Measurements from ENCODE around the gene MTCH2.
A peak's percentile ranks its signal among the peaks of the same experiment; 100 is the strongest.
"Not testable (repeated sequence)": the region's sequence is repeated elsewhere in the genome, so short reads cannot be mapped to it uniquely, and the experiment has no call there.

Gene MTCH2

GRCh38 chr11:47642099-47642855, at the start of gene MTCH2:
Gene MTCH2, minus strand, starts transcription at chr11:47642559. Its CDS starts 94 bp downstream, at chr11:47642465.
- peak; percentile 94 for DNase-seq

GRCh38 chr11:47691979-47692378, 49.6 kb upstream of the MTCH2 start:
- no peak for DNase-seq

GRCh38 chr11:47689480-47689879, 47.1 kb upstream of the MTCH2 start:
- DNase-seq: no peak

DNA sequence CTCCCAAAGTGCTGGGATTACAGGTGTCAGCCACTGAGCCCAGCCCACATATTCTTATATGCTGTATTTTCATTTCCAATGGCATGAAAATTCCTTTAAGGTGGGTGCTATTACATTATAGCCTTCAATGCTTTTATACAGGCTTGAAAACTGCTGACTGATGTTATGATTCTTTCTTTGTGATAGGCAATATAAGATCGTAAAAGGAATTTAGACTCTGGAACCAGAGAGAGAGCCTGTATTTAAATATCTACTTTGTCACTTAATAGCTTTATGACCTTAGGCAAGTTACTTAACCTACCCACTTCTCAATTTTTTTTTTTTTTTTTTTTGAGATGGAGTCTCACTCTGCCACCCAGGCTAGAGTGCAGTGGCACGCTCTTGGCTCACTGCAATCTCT, 46.6 kb upstream of the MTCH2 start:
- no peak for DNase-seq

- no peak for DNase-seq
Observed at GRCh38 chr11:47688111-47688510, 45.8 kb upstream of the MTCH2 start.

DNA sequence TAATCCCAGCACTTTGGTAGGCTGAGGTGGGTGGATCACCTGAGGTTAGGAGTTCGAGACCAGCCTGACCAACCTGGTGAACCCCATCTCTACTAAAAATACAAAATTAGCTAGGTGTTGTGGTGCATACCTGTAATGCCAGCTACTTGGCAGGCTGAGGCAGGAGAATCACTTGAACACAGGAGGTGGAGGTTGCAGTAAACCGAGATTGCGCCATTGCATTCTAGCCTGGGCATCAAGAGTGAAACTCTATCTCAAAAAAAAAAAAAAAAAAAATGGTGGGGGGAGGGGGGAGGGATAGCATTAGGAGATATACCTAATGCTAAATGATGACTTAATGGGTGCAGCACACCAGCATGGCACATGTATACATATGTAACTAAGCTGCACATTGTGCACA, 44.3 kb upstream of the MTCH2 start:
- not testable (repeated sequence) for DNase-seq

GRCh38 chr11:47686151-47686550, 43.8 kb upstream of the MTCH2 start:
- no peak for DNase-seq

GRCh38 chr11:47675851-47676250, 33.5 kb upstream of the MTCH2 start:
- no peak for DNase-seq

DNA sequence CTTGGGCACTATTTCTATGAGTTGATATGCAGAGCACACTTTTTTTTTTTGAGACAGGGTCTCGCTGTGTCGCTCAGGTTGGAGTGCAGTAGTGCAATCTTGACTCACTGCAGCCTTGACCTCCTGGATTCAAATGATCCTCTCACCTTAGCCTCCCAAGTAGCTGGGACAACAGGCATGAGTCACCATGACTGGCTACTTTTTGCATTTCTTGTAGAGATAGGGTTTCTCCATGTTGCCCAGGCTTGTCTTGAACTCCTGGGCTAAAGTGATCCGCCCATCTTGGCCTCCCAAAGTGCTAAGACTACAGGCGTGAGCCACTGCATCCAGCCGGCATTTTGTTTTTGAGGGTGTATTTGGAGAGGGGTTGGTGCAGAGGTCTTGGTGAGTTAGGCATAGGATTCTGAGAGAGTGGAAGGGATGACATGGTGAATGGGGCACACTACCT, 29.9 kb upstream of the MTCH2 start:
- no peak for DNase-seq

- DNase-seq: no peak
Observed at GRCh38 chr11:47669856-47670255, 27.5 kb upstream of the MTCH2 start.

GRCh38 chr11:47668665-47669064, 26.3 kb upstream of the MTCH2 start:
- DNase-seq: no peak

- DNase-seq: no peak
Observed at GRCh38 chr11:47667555-47667954, 25.2 kb upstream of the MTCH2 start.

GRCh38 chr11:47667135-47667534, 24.8 kb upstream of the MTCH2 start:
- no peak for DNase-seq

- DNase-seq: not testable (repeated sequence)
Observed at GRCh38 chr11:47664936-47665335, 22.6 kb upstream of the MTCH2 start.

GRCh38 chr11:47661245-47661644, 18.9 kb upstream of the MTCH2 start:
- DNase-seq: no peak

DNA sequence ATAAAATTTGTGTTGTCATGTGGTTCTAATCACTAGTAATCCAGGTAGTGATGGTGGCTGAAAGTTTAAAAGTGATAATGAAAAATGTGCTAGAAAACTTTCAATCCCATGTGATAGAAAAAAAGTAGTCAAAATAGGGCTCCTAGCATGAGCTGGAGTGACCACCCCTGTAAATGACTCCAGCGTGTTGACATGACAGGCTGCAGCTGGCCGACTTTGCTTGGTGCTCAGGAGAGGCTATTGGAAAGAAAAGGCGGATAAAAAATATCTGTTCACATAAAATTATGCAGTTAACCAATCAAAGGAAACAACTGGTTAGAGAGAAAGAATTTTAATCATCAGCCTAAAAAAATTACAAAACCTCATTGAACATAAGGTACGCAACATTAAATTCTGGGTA, 16.9 kb upstream of the MTCH2 start:
- DNase-seq: no peak

DNA sequence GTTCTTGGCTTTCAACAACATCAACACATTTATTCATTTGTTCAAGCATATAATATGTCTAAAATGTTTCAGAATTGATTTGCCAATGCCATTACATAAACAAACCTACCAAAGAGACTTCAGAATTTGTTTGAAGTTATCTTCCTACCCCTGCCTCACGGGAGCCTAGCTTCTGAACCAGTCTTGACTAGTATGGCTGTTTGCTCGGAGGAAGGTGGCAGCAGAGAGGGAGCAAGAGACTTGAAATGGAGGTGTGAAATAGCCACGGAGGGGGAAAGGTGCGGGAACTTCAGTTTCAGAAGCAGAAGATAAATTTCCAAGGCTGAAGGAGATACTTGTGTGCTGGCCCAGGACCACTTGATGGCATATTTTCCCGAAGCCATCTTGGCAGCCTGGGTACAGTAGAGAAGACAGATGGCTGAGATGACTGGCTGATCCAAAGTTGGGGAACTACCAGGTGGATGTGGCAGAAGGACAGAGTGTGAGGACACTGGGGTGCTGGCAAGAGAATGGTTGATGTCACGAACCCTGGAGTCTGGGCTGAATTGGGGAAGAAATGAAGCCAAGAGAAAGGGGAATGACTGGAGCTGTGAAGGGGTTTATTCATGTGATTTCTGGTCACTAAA, 14.0 kb upstream of the MTCH2 start:
- DNase-seq: no peak

GRCh38 chr11:47651818-47652469, 9.6 kb upstream of the MTCH2 start:
- no peak for DNase-seq

DNA sequence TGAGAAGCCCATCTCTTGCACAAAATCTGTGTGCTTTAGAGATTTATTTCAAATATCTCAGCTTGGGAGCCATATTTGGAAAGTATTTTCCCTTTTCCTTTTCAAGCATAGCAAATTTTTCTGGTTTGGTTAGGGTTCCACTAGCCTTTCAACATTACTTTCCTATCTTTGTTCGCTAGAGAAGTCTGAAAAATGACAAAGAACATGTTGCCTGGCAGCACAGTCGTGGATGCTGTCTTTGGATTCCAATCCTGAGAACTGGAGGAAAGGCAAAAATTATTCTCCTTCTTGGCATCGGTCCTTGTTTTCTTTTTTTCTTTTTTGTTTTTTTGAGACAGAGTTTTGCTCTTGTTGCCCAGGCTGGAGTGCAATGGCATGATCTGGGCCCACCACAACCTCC, 6.9 kb upstream of the MTCH2 start:
- no peak for DNase-seq

DNA sequence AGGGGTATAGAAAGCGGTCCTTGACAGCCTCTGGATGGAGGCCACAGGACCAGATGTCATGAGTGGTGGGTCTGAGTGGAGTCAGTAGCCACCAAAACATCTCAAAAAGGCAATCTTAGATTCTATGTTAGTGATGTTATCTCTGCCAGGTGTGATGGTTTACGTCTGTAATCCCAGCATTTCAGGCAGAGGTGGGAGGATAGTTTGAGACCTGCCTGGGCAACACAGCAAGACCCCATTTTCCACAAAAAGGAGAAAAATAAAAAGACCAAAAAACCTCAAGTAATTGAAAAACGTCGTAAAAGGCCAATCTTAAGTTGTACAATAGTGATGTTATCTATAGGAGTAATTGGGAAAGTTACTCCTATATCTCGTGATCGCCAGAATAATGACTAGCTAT, 3.7 kb upstream of the MTCH2 start:
- no peak for DNase-seq

DNA sequence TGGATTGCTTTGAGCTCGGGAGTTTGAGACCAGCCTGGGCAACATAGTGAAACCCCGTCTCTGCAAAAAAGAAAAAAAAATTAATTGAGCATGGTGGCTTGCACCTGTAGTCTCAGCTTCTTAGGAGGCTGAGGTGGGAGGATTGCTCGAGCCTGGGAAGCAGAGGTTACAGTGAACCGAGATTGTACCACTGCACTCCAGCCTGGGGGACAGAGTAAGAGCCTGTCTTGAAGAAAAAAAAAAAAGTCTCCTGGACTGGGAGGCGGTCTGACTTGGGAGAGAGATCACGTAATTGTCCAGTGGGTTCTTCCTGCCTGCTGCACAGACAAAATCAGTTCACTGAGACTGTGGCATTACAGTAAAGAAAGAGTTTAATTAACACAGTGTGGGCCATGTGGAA, 3.1 kb upstream of the MTCH2 start:
- no peak for DNase-seq

GRCh38 chr11:47641600-47642098, 710 bp downstream of the MTCH2 start:
- no peak for DNase-seq

DNA sequence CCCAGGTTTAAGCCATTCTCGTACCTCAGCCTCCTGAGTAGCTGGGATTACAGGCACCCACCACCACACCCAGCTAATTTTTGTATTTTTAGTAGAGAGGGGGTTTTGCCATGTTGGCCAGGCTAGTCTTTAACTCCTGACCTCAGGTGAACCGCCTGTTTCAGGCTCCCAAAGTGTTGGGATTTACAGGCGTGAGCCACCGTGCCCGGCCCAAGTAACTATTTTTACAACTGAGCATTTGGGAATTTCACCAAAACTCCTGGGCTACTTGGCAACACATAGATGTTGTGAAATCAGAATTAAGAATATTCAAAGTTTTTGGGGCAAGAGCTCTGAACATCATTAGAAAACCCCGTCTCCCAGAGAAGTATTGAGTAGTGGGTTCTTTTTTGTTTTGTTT, 1.9 kb downstream of the MTCH2 start:
- DNase-seq: not testable (repeated sequence)

- DNase-seq: not testable (repeated sequence)
Observed at GRCh38 chr11:47636331-47636730, 6.0 kb downstream of the MTCH2 start.
